ENCODE results near the gene CTDSPL.

GRCh38 chr3:38020342-38020726, 158.7 kb downstream of the CTDSPL start:
- TF ChIP-seq CTCF (IDR thresholded peaks at IDR 0.05 in 2 of 3, conservative IDR thresholded peaks at IDR 0.05 in 1 of 3; ENCODE audit: control insufficient read depth in 2 of 3, extremely low read depth in 1 of 3, insufficient read depth in 1 of 3, low read depth in 3 of 3, low read length in 3 of 3) (no peak), RELA (IDR thresholded peaks at IDR 0.05; ENCODE audit: borderline replicate concordance, partially characterized antibody) (no peak), NBN (IDR thresholded peaks at IDR 0.05) (no peak), EZH2 (IDR thresholded peaks at IDR 0.05; ENCODE audit: borderline replicate concordance, control insufficient read depth, low read depth, low read length) (no peak), NR2C1 (IDR thresholded peaks at IDR 0.05) (no peak)

Data from GM12878 (cell line).